A549 (cell line): ENCODE measurements around the gene BCAS3.

Source experiments
- POLR2A ChIP-seq: IDR thresholded peaks from 2 replicates; pipeline ENCODE4 v1.6.1; 2012; ENCODE audit warnings: mild to moderate bottlenecking, low read length
- RCOR1 ChIP-seq: fragments of 150-350 bp; IDR thresholded peaks from 2 replicates; pipeline ENCODE4 v1.6.1; 2014; ENCODE audit warnings: antibody characterized with exemption, low read length, low read depth
- TF ChIP-seq, protein P1 (sequence below): fragments of 200-600 bp; sonication (generic); IDR thresholded peaks from 2 replicates; pipeline ENCODE4 v1.6.1; 2016; ENCODE audit warnings: antibody characterized with exemption, mild to moderate bottlenecking, moderate library complexity
- TF ChIP-seq, protein P2 (sequence below): IDR thresholded peaks from 2 replicates; pipeline ENCODE4 v1.6.1; 2012
- TF ChIP-seq, protein P3 (sequence below): fragments of >200 bp; sonication (Bioruptor Twin); formaldehyde crosslinking; IDR thresholded peaks from 3 replicates; pipeline ENCODE4 v1.5.1; 2016

DNA sequence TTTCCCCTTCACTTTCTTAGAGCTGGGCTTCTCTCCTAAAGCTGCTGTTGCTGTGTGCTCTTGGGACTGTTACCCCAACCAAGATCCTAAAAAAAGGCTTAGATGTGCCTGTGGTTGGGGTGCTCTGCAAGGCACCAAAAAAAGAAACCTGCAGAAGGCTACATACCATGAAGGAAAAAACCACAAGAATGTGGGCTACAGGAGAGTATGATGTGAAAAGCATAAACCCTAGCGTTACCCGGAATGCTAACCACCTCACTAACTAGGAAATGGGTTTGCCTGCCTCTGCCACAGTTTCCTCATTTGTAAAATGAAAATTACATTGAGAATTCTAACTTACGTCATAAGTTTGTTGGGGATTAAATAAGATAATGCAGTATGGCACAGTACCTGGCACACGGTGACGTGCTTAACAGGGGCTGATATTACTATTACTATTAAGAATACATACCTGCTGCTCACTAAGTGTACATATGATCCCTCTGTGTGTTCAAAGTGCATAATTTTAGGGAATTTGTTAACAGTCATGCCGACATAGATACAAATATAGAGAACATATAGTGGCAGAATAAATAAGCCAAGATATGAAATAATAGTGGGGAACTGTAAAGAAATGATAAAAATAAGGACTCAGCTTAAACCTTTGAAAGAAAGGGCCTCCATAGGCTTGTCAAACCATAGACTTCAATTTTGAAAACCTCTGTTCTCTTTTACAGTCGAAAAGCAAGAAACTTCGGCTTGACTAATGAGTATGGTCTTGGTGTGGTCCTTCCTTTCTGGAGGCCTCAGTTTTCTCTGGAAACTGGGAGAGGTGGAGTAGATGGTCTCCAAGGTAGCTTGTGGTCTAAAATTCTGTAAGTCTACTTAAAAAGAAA, 544.2 kb downstream of the BCAS3 start:
- TF ChIP-seq, protein P1, sequence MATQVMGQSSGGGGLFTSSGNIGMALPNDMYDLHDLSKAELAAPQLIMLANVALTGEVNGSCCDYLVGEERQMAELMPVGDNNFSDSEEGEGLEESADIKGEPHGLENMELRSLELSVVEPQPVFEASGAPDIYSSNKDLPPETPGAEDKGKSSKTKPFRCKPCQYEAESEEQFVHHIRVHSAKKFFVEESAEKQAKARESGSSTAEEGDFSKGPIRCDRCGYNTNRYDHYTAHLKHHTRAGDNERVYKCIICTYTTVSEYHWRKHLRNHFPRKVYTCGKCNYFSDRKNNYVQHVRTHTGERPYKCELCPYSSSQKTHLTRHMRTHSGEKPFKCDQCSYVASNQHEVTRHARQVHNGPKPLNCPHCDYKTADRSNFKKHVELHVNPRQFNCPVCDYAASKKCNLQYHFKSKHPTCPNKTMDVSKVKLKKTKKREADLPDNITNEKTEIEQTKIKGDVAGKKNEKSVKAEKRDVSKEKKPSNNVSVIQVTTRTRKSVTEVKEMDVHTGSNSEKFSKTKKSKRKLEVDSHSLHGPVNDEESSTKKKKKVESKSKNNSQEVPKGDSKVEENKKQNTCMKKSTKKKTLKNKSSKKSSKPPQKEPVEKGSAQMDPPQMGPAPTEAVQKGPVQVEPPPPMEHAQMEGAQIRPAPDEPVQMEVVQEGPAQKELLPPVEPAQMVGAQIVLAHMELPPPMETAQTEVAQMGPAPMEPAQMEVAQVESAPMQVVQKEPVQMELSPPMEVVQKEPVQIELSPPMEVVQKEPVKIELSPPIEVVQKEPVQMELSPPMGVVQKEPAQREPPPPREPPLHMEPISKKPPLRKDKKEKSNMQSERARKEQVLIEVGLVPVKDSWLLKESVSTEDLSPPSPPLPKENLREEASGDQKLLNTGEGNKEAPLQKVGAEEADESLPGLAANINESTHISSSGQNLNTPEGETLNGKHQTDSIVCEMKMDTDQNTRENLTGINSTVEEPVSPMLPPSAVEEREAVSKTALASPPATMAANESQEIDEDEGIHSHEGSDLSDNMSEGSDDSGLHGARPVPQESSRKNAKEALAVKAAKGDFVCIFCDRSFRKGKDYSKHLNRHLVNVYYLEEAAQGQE: no peak
- TF ChIP-seq RCOR1: no peak
- TF ChIP-seq, protein P2, sequence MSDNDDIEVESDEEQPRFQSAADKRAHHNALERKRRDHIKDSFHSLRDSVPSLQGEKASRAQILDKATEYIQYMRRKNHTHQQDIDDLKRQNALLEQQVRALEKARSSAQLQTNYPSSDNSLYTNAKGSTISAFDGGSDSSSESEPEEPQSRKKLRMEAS: no peak
- TF ChIP-seq, protein P3, sequence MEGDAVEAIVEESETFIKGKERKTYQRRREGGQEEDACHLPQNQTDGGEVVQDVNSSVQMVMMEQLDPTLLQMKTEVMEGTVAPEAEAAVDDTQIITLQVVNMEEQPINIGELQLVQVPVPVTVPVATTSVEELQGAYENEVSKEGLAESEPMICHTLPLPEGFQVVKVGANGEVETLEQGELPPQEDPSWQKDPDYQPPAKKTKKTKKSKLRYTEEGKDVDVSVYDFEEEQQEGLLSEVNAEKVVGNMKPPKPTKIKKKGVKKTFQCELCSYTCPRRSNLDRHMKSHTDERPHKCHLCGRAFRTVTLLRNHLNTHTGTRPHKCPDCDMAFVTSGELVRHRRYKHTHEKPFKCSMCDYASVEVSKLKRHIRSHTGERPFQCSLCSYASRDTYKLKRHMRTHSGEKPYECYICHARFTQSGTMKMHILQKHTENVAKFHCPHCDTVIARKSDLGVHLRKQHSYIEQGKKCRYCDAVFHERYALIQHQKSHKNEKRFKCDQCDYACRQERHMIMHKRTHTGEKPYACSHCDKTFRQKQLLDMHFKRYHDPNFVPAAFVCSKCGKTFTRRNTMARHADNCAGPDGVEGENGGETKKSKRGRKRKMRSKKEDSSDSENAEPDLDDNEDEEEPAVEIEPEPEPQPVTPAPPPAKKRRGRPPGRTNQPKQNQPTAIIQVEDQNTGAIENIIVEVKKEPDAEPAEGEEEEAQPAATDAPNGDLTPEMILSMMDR: no peak
- TF ChIP-seq POLR2A: no peak
